ENCODE measurements around the gene TNS4.

The TNS4 gene

GRCh38 chr17:40500709-40501108, 714 bp downstream of the TNS4 start:
- no CpG with 5 or more reads among the region's 10 CpGs for WGBS (ENCODE audit: extremely low coverage, insufficient coverage, low lambda C conversion rate)
- Histone ChIP-seq H3K4me2 (ENCODE audit: low read length) (no peak overlapping the region), H3K36me3 (ENCODE audit: control insufficient read depth, insufficient read depth, low read length) (no peaks in the 10 kb centered on the region), H3K9ac (ENCODE audit: low read length) (peak overlapping the region; percentile 72), H3K4me3 (ENCODE audit: low read length) (no peak overlapping the region), H4K5ac (ENCODE audit: low read length) (no peak overlapping the region), H4K8ac (ENCODE audit: low read depth, low read length) (no peak overlapping the region), H3K27ac (ENCODE audit: low read depth, low read length) (no peak overlapping the region), H2AK5ac (ENCODE audit: low read length) (peak overlapping the region; percentile 57), H3K79me1 (ENCODE audit: low read length) (peaks cover 1% of the 10 kb centered on the region), H2BK5ac (ENCODE audit: low read length) (peak overlapping the region; percentile 9), H3K56ac (ENCODE audit: low read length) (peak overlapping the region; percentile 91), H3K27me3 (ENCODE audit: insufficient read depth, low read length, poor library complexity) (no peaks in the 10 kb centered on the region), H3K79me2 (ENCODE audit: control insufficient read depth, insufficient read depth, low read length) (no peaks in the 10 kb centered on the region), H2BK120ac (ENCODE audit: low read depth, low read length) (no peak overlapping the region), H2BK15ac (replicated peaks; ENCODE audit: low read depth) (no peak overlapping the region), H3K4me1 (ENCODE audit: control insufficient read depth, low read depth, low read length) (peaks cover 9% of the 10 kb centered on the region), H3K4ac (ENCODE audit: low read depth, low read length) (peak overlapping the region; percentile 49), H3K23ac (ENCODE audit: low read length) (no peak overlapping the region), H3K18ac (ENCODE audit: low read length) (peak overlapping the region; percentile 46)
- DNase-seq = no peak

DNA sequence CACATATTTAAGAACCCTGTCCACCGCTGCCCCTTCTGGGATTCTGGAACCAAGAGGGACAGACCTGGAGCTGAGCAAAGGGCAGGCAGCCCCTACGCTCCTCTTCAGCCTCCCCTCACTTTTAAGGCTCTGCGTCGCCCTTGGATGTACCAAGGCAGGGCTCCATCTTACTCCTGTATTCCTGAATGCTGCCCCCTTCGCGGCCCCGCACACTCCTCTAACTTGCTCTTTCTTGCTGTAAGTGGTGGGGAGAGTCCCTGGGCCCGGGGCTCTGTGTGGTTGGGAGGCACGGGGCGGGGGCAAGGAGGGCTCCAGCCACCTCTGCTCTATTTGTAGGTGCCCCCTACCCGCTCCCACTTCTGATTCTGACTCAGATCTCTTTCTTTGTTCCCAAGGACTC, 1.2 kb downstream of the TNS4 start:
- H2BK120ac ChIP-seq (ENCODE audit: low read depth, low read length) = no peak overlapping the region
- peak overlapping the region; percentile 91 for H3K56ac ChIP-seq (ENCODE audit: low read length)
- H2BK5ac ChIP-seq (ENCODE audit: low read length) = peak overlapping the region; percentile 88
- H3K79me1 ChIP-seq (ENCODE audit: low read length) = peaks cover 1% of the 10 kb centered on the region
- H3K27ac ChIP-seq (ENCODE audit: low read depth, low read length) = peak overlapping the region; percentile 80
- peak overlapping the region; percentile 31 for H3K4me2 ChIP-seq (ENCODE audit: low read length)
- H3K4ac ChIP-seq (ENCODE audit: low read depth, low read length) = peak overlapping the region; percentile 49
- peaks cover 9% of the 10 kb centered on the region for H3K4me1 ChIP-seq (ENCODE audit: control insufficient read depth, low read depth, low read length)
- H3K4me3 ChIP-seq (ENCODE audit: low read length) = no peak overlapping the region
- no peak overlapping the region for H3K23ac ChIP-seq (ENCODE audit: low read length)
- no peak overlapping the region for H2BK15ac ChIP-seq (replicated peaks; ENCODE audit: low read depth)
- peak overlapping the region; percentile 94 for H2AK5ac ChIP-seq (ENCODE audit: low read length)
- H3K18ac ChIP-seq (ENCODE audit: low read length) = peak overlapping the region; percentile 46
- no peaks in the 10 kb centered on the region for H3K27me3 ChIP-seq (ENCODE audit: insufficient read depth, low read length, poor library complexity)
- WGBS (ENCODE audit: extremely low coverage, insufficient coverage, low lambda C conversion rate) = no CpG with 5 or more reads among the region's 11 CpGs
- no peak overlapping the region for H4K8ac ChIP-seq (ENCODE audit: low read depth, low read length)
- no peak overlapping the region for H4K5ac ChIP-seq (ENCODE audit: low read length)
- no peak for DNase-seq
- no peaks in the 10 kb centered on the region for H3K36me3 ChIP-seq (ENCODE audit: control insufficient read depth, insufficient read depth, low read length)
- H3K79me2 ChIP-seq (ENCODE audit: control insufficient read depth, insufficient read depth, low read length) = no peaks in the 10 kb centered on the region
- peak overlapping the region; percentile 72 for H3K9ac ChIP-seq (ENCODE audit: low read length)

DNA sequence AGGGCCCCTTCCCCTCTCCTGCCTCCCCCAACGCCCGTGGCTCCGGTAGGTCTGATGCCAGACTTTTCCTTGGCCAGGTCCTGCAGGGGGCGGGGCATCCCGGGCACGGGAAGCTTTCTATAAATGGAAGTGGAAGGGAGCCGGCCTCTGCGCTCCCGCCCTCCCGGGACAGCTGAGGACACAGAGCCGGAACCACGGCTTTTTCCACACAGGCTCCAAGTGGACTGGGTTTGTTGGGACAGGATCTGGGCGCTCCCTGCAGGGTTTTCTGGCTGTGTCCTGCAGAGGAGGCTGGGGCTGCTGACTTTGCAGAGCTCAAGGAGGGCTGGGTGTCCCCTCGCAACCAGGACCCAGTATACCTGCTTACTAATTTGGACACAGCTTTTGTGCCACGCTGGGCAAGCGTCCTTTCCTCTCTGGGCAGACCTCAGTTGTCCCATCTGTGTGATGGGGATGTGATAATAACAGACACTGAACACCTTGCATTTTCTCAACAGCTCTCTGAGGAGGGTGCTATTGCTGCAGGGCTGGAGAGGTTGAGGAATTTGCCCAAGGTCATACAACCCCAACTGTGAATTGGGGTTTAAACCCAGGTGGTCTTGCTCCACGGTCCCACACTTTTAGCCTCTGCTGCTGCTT, 1.8 kb downstream of the TNS4 start:
- peak overlapping the region; percentile 17 for H4K5ac ChIP-seq (ENCODE audit: low read length)
- no peak overlapping the region for H2BK15ac ChIP-seq (replicated peaks; ENCODE audit: low read depth)
- peaks cover 1% of the 10 kb centered on the region for H3K79me1 ChIP-seq (ENCODE audit: low read length)
- no CpG with 5 or more reads among the region's 17 CpGs for WGBS (ENCODE audit: extremely low coverage, insufficient coverage, low lambda C conversion rate)
- DNase-seq = peak; percentile 94
- peak overlapping the region; percentile 31 for H3K4me2 ChIP-seq (ENCODE audit: low read length)
- no peak overlapping the region for H2BK120ac ChIP-seq (ENCODE audit: low read depth, low read length)
- no peak overlapping the region for H3K4me3 ChIP-seq (ENCODE audit: low read length)
- peak overlapping the region; percentile 46 for H3K18ac ChIP-seq (ENCODE audit: low read length)
- H3K79me2 ChIP-seq (ENCODE audit: control insufficient read depth, insufficient read depth, low read length) = no peaks in the 10 kb centered on the region
- H3K23ac ChIP-seq (ENCODE audit: low read length) = no peak overlapping the region
- peak overlapping the region; percentile 91 for H3K56ac ChIP-seq (ENCODE audit: low read length)
- peak overlapping the region; percentile 94 for H2AK5ac ChIP-seq (ENCODE audit: low read length)
- peak overlapping the region; percentile 72 for H3K9ac ChIP-seq (ENCODE audit: low read length)
- peak overlapping the region; percentile 49 for H3K4ac ChIP-seq (ENCODE audit: low read depth, low read length)
- peak overlapping the region; percentile 88 for H2BK5ac ChIP-seq (ENCODE audit: low read length)
- peaks cover 9% of the 10 kb centered on the region for H3K4me1 ChIP-seq (ENCODE audit: control insufficient read depth, low read depth, low read length)
- no peaks in the 10 kb centered on the region for H3K36me3 ChIP-seq (ENCODE audit: control insufficient read depth, insufficient read depth, low read length)
- no peaks in the 10 kb centered on the region for H3K27me3 ChIP-seq (ENCODE audit: insufficient read depth, low read length, poor library complexity)
- peak overlapping the region; percentile 80 for H3K27ac ChIP-seq (ENCODE audit: low read depth, low read length)
- no peak overlapping the region for H4K8ac ChIP-seq (ENCODE audit: low read depth, low read length)

GRCh38 chr17:40498281-40499084, 2.9 kb downstream of the TNS4 start:
- DNase-seq = no peak

DNA sequence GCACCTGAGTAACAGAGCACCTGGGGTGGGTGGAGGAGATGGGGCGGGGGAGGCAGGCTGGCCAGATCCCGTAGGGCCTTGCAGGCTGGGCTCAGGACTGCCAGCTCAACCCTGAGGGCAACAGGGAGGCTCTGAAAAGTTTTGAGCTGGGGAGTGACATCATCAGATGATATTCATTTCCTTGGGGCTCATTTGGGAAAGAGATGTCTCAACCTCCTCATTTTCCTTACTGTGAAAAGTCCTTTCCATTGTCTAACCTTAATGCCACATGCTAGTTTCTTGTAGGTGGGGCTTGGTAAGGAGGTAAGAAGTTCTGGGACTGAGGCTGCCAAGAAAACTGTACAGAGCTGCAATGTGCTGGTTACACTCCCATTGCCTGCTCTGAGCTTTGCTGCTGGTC, 3.7 kb downstream of the TNS4 start:
- peaks cover 1% of the 10 kb centered on the region for H3K79me1 ChIP-seq (ENCODE audit: low read length)
- H3K4me3 ChIP-seq (ENCODE audit: low read length) = no peak overlapping the region
- peaks cover 9% of the 10 kb centered on the region for H3K4me1 ChIP-seq (ENCODE audit: control insufficient read depth, low read depth, low read length)
- WGBS (ENCODE audit: extremely low coverage, insufficient coverage, low lambda C conversion rate) = no CpG with 5 or more reads among the region's 2 CpGs
- peak overlapping the region; percentile 30 for H3K18ac ChIP-seq (ENCODE audit: low read length)
- peak overlapping the region; percentile 37 for H2BK5ac ChIP-seq (ENCODE audit: low read length)
- no peak overlapping the region for H3K23ac ChIP-seq (ENCODE audit: low read length)
- no peak overlapping the region for H3K4ac ChIP-seq (ENCODE audit: low read depth, low read length)
- peak overlapping the region; percentile 69 for H3K56ac ChIP-seq (ENCODE audit: low read length)
- no peaks in the 10 kb centered on the region for H3K79me2 ChIP-seq (ENCODE audit: control insufficient read depth, insufficient read depth, low read length)
- H3K27ac ChIP-seq (ENCODE audit: low read depth, low read length) = no peak overlapping the region
- H2BK15ac ChIP-seq (replicated peaks; ENCODE audit: low read depth) = no peak overlapping the region
- no peak overlapping the region for H2AK5ac ChIP-seq (ENCODE audit: low read length)
- no peak overlapping the region for H4K5ac ChIP-seq (ENCODE audit: low read length)
- H3K4me2 ChIP-seq (ENCODE audit: low read length) = no peak overlapping the region
- no peaks in the 10 kb centered on the region for H3K27me3 ChIP-seq (ENCODE audit: insufficient read depth, low read length, poor library complexity)
- peak overlapping the region; percentile 7 for H2BK120ac ChIP-seq (ENCODE audit: low read depth, low read length)
- peak overlapping the region; percentile 23 for H3K9ac ChIP-seq (ENCODE audit: low read length)
- peak; percentile 69 for DNase-seq
- no peak overlapping the region for H4K8ac ChIP-seq (ENCODE audit: low read depth, low read length)
- H3K36me3 ChIP-seq (ENCODE audit: control insufficient read depth, insufficient read depth, low read length) = no peaks in the 10 kb centered on the region

More at GRCh38 chr17:40498281-40499084, 2.9 kb downstream of the TNS4 start:
- H3K23ac ChIP-seq (ENCODE audit: low read length) = no peak overlapping the region
- H3K56ac ChIP-seq (ENCODE audit: low read length) = peak overlapping the region; percentile 69
- no peak overlapping the region for H3K4ac ChIP-seq (ENCODE audit: low read depth, low read length)
- peak overlapping the region; percentile 1 for H2BK5ac ChIP-seq (ENCODE audit: low read length)
- peak overlapping the region; percentile 55 for H2BK120ac ChIP-seq (ENCODE audit: low read depth, low read length)
- no peaks in the 10 kb centered on the region for H3K79me2 ChIP-seq (ENCODE audit: control insufficient read depth, insufficient read depth, low read length)
- H3K36me3 ChIP-seq (ENCODE audit: control insufficient read depth, insufficient read depth, low read length) = no peaks in the 10 kb centered on the region
- H3K4me1 ChIP-seq (ENCODE audit: control insufficient read depth, low read depth, low read length) = peaks cover 9% of the 10 kb centered on the region
- no peak overlapping the region for H2BK15ac ChIP-seq (replicated peaks; ENCODE audit: low read depth)
- H3K9ac ChIP-seq (ENCODE audit: low read length) = peak overlapping the region; percentile 28
- no peak overlapping the region for H3K27ac ChIP-seq (ENCODE audit: low read depth, low read length)
- no peak overlapping the region for H2AK5ac ChIP-seq (ENCODE audit: low read length)
- no CpG with 5 or more reads among the region's 9 CpGs for WGBS (ENCODE audit: extremely low coverage, insufficient coverage, low lambda C conversion rate)
- H3K4me2 ChIP-seq (ENCODE audit: low read length) = no peak overlapping the region
- H3K4me3 ChIP-seq (ENCODE audit: low read length) = no peak overlapping the region
- H3K27me3 ChIP-seq (ENCODE audit: insufficient read depth, low read length, poor library complexity) = no peaks in the 10 kb centered on the region
- H3K79me1 ChIP-seq (ENCODE audit: low read length) = peaks cover 1% of the 10 kb centered on the region
- peak overlapping the region; percentile 30 for H3K18ac ChIP-seq (ENCODE audit: low read length)
- no peak overlapping the region for H4K5ac ChIP-seq (ENCODE audit: low read length)
- no peak overlapping the region for H4K8ac ChIP-seq (ENCODE audit: low read depth, low read length)
